Adrenal gland (tissue), 12 donors: Measurements from ENCODE around the gene MAL. TPM values are rescaled to one million over a fixed set of nuclear protein-coding genes. Genes with fewer than 3 reads are reported as not detected.

Experiments
- DNase-seq, 7 donors: peaks; one replicate each; pipeline ENCODE4 v3.0.0-alpha.2; 2019 to 2020
- H3K27ac ChIP-seq, 5 donors: fragments of 200-600 bp; sonication (generic) in 4 of 5; 1 replicate in 3 of 5; 2 replicates in 2 of 5; pipeline versions ENCODE4 v1.5.1 to v1.8.0; 2016 to 2020; ENCODE audit warnings: mild to moderate bottlenecking in 1 of 5
- H3K27me3 ChIP-seq: fragments of 200-600 bp; 2 replicates; pipeline ENCODE4 v1.8.0; 2021
- H3K36me3 ChIP-seq, 2 donors: fragments of 200-600 bp; replicated peaks in 1 of 2; 1 replicate in 1 of 2; 2 replicates in 1 of 2; pipeline versions ENCODE4 v1.5.1 to v1.8.0; 2018 to 2022
- H3K4me1 ChIP-seq, 2 donors: fragments of 200-600 bp; replicated peaks in 1 of 2; 1 replicate in 1 of 2; 2 replicates in 1 of 2; pipeline versions ENCODE4 v1.5.1 to v1.8.0; 2018 to 2021
- H3K4me3 ChIP-seq, 4 donors: fragments of 200-600 bp; sonication (generic) in 3 of 4; one replicate each; pipeline ENCODE4 v1.5.1; 2016 to 2018
- H3K9me3 ChIP-seq, 3 donors: fragments of 200-600 bp; sonication (generic) in 1 of 3; replicated peaks in 1 of 3; 1 replicate in 2 of 3; 2 replicates in 1 of 3; pipeline versions ENCODE4 v1.5.1 to v1.8.0; 2016 to 2021
- CTCF ChIP-seq, 6 experiments: fragments of 450-650 bp in 4 of 6; fragments of 200-600 bp in 2 of 6; sonication (generic) in 1 of 6; IDR thresholded peaks; 1 replicate in 5 of 6; 2 replicates in 1 of 6; pipeline versions ENCODE4 v1.5.1 to v1.8.0; 2016 to 2021; ENCODE audit warnings: antibody characterized with exemption in 6 of 6, mild to moderate bottlenecking in 2 of 6, moderate library complexity in 1 of 6
- POLR2A ChIP-seq, 2 donors: fragments of 450-650 bp; IDR thresholded peaks; one replicate each; pipeline ENCODE4 v1.6.1; 2017; ENCODE audit warnings: antibody characterized with exemption in 2 of 2, mild to moderate bottlenecking in 2 of 2, moderate library complexity in 1 of 2
- WGBS, 4 donors: extraction: QIAGEN DNeasy Blood & Tissue Kit in 2 of 4; methylation state at CpG; one replicate each; pipeline versions ENCODE4 v1.1.5 to v1.1.7; 2013 to 2017; 5-methylcytosine and 5-hydroxymethylcytosine counted together
- intact Hi-C, 2 donors: fragments of 100-400 bp; cut with DNase I; formaldehyde crosslinking; loops; one replicate each; pipeline versions ENCODE4 v1.14.1 to v1.15.0; 2022 to 2023
- polyA plus RNA-seq, 3 donors: library from polyadenylated mRNA; stranded (reverse); fragments of 200-250 nt in 2 of 3; fragments of 350-450 nt in 1 of 3; fragmentation: Illumina TruSeq in 1 of 3; extraction: RNeasy Lipid Tissue Mini Kit (QIAGEN cat#74804) in 1 of 3; gene quantifications; one replicate each; pipeline ENCODE4 v1.2.3, GENCODE V29; 2013 to 2014
- total RNA-seq, 9 donors: library from RNA; depleted of rRNA in 4 of 9; stranded (reverse); fragments of >200 nt in 4 of 9; fragments of 120-200 nt in 1 of 9; fragmentation: NEBNext Ultra II Directional in 1 of 9; extraction: Animal tissue kit (Norgen Biotek cat#: 25700) in 1 of 9; gene quantifications; one replicate each; pipeline versions ENCODE4 v1.1.0 to v1.2.4, GENCODE V29; 2013 to 2023
- donor health status: healthy with polysubstance abuse.
- donor health status: Bipolar disorder and iron deficiency.
- donor health status: DM: yes; HTN: yes; CAD: no.
- donor health status: DM: no; HTN: no; CAD: no.
- donor health status: DM: no; HTN: no; CAD: no.
- donor health status: DM: yes; HTN: yes; CAD: no.

Gene MAL
- total and polyA plus RNA-seq, 12 donors: 0.32 to 4.5 (median 0.68) TPM; not detected in 4

GRCh38 chr2:95020275-95021022 lies 5.1 kb upstream of the MAL start:
- WGBS, 4 donors: 82 to 90% (median 85%) methylated on average over 7 to 9 of the region's 9 CpGs
- Histone ChIP-seq H3K4me3 (no peak overlapping the region), H3K27ac (no peak overlapping the region), H3K9me3 (no peaks in the 10 kb centered on the region), H3K4me1 (peaks cover 0 to 1% of the 10 kb centered on the region in 2 donors), H3K27me3 (peaks cover 30% of the 10 kb centered on the region), H3K36me3 (no peaks in the 10 kb centered on the region)
- intact Hi-C loops: loop anchor here in 1 of 2 donors (10.0 kb wide), 1 partner anchor 84 kb away; no protein-coding TSS in a partner anchor
- no peak for DNase-seq
- no peak for TF ChIP-seq POLR2A (IDR thresholded peaks at IDR 0.05)
- no peak for TF ChIP-seq CTCF (IDR thresholded peaks at IDR 0.05)

GRCh38 chr2:95021023-95021416 lies 4.5 kb upstream of the MAL start:
- Histone ChIP-seq H3K27me3 (peaks cover 35% of the 10 kb centered on the region), H3K9me3 (no peaks in the 10 kb centered on the region), H3K36me3 (no peaks in the 10 kb centered on the region), H3K27ac (no peak overlapping the region), H3K4me1 (peaks cover 0 to 5% of the 10 kb centered on the region in 2 donors), H3K4me3 (no peak overlapping the region)
- TF ChIP-seq POLR2A (IDR thresholded peaks at IDR 0.05) (no peak), CTCF (IDR thresholded peaks at IDR 0.05) (no peak)
- intact Hi-C loops: loop anchor here in 1 of 2 donors (10.0 kb wide), 1 partner anchor 84 kb away; no protein-coding TSS in a partner anchor
- no peak for DNase-seq
- 75 to 90% (median 80%) methylated on average over 5 of the region's 5 CpGs for WGBS, 4 donors

GRCh38 chr2:95021847-95022246 lies 3.7 kb upstream of the MAL start:
- no peak overlapping the region for H3K27ac ChIP-seq
- intact Hi-C loops: loop anchor here in 1 of 2 donors (10.0 kb wide), 1 partner anchor 83 kb away; no protein-coding TSS in a partner anchor
- TF ChIP-seq POLR2A (IDR thresholded peaks at IDR 0.05): no peak
- TF ChIP-seq CTCF (IDR thresholded peaks at IDR 0.05): no peak
- no peaks in the 10 kb centered on the region for H3K36me3 ChIP-seq
- WGBS, 4 donors: 70 to 81% (median 71%) methylated on average over 4 of the region's 4 CpGs
- peaks cover 0 to 5% of the 10 kb centered on the region in 2 donors for H3K4me1 ChIP-seq
- no peak overlapping the region for H3K4me3 ChIP-seq
- peaks cover 42% of the 10 kb centered on the region for H3K27me3 ChIP-seq
- H3K9me3 ChIP-seq: no peaks in the 10 kb centered on the region
- DNase-seq: no peak

GRCh38 chr2:95022309-95023221 lies 2.9 kb upstream of the MAL start:
- H3K27me3 ChIP-seq: peaks cover 49% of the 10 kb centered on the region
- DNase-seq: peak; percentile 41 to 78 (median 65)
- H3K36me3 ChIP-seq: no peaks in the 10 kb centered on the region
- TF ChIP-seq CTCF (IDR thresholded peaks at IDR 0.05) (peak; percentile 79 to 86 (median 84)), POLR2A (IDR thresholded peaks at IDR 0.05) (no peak)
- intact Hi-C loops: loop anchor here in 1 of 2 donors (10.0 kb wide), 1 partner anchor 82 kb away; no protein-coding TSS in a partner anchor
- 12 to 31% (median 18%) methylated on average over 10 to 15 of the region's 15 CpGs for WGBS, 4 donors
- H3K9me3 ChIP-seq: no peaks in the 10 kb centered on the region
- H3K4me3 ChIP-seq: no peak overlapping the region
- H3K27ac ChIP-seq: no peak overlapping the region
- peaks cover 0 to 5% of the 10 kb centered on the region in 2 donors for H3K4me1 ChIP-seq
